Stimulated activated CD4-positive, alpha-beta T cell treated with anti-CD3 and anti-CD28 coated beads, TNF-alpha, amount 100 ng/mL, for 24 hours (primary cell): ENCODE measurements around the gene AP5S1.
"Not testable (repeated sequence)": the region's sequence is repeated elsewhere in the genome, so short reads cannot be mapped to it uniquely, and the experiment has no call there.

Source experiments
- DNase-seq, 3 experiments: peaks; one replicate each; pipeline ENCODE4 v3.0.0-alpha.2; 2020; ENCODE audit warnings: low read depth in 3 of 3

The AP5S1 gene

DNA sequence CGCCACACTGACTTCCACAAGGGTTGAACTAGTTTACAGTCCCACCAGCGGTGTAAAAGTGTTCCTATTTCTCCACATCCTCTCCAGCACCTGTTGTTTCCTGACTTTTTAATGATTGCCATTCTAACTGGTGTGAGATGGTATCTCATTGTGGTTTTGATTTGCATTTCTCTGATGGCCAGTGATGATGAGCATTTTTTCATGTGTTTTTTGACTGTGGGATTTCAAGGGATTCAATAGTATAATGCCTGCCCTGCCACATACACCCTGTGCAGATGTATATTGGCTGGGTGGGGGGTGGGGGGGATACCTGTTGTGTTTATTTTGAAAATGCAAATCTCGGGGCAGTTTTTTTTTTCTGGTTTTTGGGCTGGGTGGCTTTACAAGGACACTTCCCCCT lies 26.2 kb upstream of the AP5S1 start:
- DNase-seq: not testable (repeated sequence)

DNA sequence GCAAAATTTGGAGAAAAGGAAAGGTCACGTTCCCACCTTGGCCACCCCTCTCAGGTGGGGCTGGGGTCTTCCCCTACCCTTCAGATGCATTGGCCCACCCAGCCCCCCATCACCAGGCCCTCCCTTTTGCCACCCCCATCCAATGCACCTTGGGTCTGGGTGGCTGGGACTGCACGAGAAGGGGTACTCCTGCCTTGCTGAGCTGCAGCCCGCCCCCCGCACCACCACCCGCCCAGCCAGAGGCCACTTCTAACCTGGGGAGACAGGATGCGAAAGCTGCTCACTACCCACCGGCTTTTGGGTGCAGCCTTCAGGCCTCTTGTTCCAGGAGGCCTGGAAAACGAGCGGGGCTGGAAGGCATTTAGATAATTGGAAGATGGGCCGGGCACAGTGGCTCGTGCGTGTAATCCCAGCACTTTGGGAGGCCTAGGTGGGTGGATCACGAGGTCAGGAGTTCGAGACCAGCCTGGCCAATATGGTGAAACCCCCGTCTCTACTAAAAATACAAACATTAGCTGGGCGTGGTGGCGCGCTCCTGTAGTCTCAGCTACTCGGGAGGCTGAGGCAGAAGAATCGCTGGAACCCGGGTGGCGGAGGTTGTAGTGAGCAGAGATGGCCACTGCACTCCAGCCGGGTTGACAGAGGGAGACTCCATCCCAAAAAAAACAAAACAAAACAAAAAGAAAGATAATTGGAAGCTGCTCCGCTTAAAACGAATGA lies 25.5 kb upstream of the AP5S1 start:
- DNase-seq: no peak

DNA sequence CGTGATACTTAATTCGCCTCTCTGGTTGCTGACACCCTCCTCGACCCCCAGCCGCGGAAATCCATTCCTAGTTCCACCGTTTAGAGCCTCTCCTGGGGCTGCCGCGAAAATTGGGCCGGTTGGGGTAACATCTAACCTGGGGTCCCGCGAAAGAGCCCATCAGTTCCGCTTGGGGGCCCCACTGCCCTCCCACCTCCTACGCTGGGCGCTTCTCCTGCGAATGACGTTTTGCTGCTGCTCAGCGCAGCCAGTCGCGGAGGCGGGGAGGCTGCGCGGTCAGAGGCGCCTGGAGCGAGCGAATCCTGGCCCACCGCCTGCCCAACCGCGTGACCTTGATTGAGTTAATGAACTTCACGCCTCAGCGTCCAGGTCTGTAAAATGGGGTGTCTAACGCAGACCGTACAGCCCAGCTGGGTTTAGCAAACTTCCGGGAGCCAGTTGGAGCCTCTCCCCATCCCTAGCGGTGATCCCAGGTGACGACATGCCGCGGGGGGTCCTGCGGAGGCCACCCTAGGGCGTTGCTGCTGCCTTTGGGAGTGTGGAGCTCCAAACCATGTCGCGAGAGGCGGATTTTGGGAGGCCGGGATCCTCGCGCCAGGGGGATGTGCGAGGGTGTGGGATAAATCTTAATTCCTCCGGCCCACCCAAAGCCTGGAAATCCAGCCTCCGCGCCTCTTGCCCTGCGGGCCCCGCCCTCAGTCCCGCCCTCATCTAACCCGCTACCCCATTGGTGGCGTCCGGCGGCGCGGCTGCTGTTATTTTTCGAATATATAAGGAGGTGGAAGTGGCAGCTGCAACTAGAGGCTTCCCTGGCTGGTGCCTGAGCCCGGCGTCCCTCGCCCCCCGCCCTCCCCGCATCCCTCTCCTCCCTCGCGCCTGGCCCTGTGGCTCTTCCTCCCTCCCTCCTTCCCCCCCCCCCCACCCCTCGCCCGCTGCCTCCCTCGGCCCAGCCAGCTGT lies 24.6 kb upstream of the AP5S1 start, which contains the start of gene CDC25B:
CDC25B (plus strand) TSS at position 800 of the 958 bp plus-strand sequence. CDS start 222 bp downstream, outside the sequence.
- peak; percentile 77 to 92 (median 81) for DNase-seq

DNA sequence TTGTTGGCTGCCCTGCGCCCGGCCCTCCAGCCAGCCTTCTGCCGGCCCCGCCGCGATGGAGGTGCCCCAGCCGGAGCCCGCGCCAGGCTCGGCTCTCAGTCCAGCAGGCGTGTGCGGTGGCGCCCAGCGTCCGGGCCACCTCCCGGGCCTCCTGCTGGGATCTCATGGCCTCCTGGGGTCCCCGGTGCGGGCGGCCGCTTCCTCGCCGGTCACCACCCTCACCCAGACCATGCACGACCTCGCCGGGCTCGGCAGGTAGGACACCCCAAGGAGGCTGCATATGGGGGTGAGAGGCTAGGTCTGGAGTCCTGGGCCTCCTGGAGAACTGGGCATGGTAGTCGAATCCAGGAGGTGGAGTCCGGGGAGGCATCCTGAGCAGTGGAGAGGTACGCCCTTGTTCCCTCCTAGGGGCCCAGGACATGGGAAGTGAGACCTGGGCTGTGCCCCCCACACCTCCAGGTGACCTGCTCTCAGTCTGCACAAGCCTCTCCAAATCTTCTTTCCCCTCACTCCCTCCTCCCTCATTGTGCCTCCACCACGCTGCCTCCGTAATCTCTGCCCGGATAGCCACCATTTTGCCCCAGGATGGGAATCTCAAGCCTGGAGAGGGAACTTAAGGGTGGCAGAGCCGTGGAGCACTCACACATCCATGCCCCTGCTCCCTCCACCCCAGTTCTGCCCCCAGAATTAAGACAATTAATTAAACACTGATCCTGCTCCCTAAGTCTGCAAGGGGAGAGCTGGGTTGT lies 23.7 kb upstream of the AP5S1 start:
- no peak for DNase-seq

DNA sequence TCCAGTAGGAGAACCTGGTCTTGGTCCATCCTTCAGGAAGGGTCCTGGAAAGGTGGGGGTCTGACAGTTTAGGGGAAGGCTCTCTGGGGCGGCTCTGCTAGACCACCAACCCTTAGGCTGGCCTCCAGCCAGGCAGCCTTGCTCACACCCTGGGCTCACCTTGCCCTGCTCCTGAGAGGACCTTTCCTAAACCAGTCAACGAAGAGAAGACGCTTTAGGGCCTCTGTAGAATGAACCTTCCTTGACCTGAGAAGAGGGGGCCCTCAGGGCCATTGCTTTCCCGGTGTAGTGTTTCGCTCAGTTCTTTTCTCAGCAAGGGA lies 23.2 kb upstream of the AP5S1 start:
- no peak for DNase-seq

DNA sequence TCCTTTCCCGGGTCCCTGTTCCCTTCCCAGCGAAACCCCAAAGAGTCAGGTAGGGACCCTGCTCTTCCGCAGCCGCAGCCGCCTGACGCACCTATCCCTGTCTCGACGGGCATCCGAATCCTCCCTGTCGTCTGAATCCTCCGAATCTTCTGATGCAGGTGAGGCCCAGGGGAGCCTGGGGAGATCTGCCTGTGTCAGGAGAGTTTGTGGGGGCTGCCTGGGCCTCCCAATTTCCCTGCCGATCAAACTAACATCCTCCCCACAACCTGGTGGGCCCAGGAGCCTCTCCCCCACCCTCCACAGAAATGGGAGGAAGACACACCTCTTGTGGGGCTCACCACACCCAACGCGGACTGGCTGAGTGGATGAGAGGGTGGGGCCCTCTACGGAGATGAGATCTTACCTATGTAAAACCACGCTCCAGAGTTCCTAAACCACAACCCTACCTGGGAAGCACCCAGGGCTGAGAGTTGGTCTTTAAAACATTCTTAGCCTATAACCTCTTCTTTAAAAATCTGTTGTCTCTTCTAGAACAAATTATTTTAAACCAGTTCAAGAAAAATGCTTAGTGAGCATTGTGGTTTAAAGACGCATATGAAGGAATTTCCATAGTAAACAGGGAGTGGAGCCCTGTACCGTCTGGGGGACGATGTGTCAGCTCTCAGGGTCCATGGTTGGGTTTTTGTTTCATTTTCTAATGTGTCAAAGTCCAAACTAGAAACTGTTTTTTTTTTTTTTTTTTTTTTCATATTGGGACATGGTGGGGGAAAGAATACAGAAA lies 22.6 kb upstream of the AP5S1 start:
- peak in 1 of 3 experiments; percentile 50 for DNase-seq

DNA sequence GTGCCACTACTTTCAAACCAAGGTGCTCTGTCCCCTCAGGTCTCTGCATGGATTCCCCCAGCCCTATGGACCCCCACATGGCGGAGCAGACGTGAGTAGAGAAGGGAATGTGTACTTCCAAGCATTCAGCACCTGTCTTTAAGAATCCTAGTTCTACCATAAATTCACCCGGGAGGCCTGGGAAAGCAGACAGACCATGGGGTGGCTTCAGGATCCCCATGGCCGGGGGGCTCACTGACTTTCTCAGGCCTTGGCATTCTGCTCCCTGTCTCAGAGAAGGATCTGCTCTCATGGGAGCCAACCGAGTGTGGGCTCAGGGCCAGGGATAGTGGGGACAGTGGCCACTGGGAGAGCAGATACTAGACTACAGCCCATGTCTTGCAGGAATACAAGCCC lies 22.0 kb upstream of the AP5S1 start:
- DNase-seq: no peak

DNA sequence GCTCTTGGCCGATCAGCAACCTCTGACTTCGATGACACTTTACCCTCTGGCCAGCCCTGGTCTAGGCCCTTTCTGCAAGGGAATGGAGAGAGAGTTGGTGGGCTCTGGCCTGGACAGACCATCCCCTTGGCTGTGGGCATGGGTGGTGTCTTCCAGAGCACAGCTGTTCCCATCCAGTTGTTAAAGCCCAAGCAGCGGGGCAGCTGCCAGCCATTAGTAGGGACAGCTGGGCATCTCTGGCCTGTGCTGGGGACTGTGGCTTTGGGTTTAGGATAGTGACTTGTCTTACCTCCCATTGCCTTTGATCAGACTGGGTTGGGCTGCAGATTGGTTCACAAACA lies 21.5 kb upstream of the AP5S1 start:
- no peak for DNase-seq

DNA sequence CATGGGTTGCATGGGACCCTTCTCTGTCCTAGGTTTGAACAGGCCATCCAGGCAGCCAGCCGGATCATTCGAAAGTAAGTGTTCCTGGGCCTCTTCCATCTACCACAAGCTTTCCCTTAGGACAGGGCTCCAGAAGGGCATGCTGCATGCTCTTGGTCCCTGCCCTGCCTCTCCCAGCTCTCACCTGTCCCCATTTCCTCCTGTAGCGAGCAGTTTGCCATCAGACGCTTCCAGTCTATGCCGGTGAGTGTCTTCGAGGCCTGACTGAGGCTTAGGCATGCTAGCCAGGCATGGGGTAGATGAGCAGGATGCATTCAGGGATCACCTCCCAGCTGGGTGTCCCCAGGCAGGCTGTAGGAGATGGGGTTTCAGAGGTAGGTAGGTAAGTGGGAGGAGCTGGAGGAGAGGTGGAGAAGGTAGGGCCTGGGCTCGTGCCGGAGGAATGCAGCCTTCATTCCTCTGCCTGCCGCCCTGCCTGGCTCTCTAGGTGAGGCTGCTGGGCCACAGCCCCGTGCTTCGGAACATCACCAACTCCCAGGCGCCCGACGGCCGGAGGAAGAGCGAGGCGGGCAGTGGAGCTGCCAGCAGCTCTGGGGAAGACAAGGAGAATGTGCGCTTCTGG lies 20.0 kb upstream of the AP5S1 start:
- no peak for DNase-seq

DNA sequence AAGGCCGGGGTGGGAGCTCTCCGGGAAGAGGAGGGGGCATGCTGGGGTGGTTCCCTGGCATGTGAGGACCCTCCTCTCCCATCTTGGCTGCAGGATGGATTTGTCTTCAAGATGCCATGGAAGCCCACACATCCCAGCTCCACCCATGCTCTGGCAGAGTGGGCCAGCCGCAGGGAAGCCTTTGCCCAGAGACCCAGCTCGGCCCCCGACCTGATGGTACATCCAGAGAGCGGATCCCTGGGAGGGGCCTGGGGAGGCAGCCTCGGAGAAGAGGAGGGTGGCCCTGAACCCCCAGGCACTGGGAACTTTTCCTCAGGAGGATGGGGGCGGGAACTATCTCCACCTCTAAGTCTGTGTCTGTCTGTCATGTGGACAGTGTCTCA lies 19.5 kb upstream of the AP5S1 start:
- DNase-seq: no peak

DNA sequence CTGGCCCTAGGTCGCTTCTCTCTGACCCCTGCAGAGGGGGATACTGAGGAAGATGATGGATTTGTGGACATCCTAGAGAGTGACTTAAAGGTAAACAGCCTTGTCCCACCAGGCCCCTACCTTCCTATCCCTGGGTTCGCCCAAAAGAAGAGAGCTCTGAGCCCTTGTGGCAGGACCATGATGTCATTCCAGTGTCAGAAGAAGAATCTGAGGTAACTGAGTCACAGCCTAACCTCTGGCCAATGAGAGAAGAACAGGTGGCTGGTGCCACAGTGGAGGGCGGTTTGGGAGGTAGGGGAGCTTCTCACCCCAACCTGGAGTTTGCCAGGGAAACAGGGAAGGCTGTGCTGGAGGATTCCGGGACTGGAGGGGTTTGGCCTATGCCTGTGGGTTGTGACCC lies 19.0 kb upstream of the AP5S1 start:
- no peak for DNase-seq

DNA sequence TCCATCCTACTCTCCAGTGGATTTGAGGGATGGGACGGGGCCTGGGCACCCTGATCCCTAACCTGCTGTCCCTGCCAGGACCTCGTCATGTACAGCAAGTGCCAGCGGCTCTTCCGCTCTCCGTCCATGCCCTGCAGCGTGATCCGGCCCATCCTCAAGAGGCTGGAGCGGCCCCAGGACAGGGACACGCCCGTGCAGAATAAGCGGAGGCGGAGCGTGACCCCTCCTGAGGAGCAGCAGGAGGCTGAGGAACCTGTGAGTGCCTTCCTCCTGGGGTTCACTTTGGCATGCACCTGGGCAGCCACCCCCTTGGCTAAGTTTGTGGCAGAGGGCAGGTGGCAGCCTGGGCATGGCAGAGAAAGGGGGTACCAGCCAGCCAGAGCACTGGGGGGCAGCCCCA lies 18.5 kb upstream of the AP5S1 start:
- DNase-seq: no peak

DNA sequence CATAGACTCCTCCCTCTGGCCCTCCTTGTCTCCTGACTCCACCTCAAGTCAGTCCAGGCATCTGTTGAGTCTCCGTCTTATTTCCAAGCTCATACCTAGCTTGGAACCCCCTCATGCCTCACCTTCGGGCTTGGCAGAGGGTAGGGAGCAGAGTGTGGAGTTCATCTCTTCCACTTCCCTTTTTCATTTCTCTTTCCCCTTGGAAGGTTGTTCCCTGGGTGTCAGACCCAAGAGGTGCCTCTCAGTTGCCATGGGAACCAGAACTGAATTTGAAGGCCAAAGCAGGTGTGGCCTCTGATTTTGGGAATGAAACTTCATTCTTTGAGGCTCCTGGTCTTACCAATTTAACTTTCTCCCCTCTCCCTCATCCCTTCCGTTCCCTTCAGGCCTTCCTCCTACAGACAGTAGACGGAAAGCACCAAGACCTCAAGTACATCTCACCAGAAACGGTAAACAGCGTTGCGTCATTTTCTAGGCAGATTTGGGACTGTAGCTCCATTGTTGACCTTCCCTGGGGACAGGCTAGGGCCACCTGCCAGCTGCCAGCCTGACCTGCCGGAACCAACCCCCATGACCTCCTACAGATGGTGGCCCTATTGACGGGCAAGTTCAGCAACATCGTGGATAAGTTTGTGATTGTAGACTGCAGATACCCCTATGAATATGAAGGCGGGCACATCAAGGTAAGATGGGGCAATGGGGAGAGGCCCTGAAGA lies 17.7 kb upstream of the AP5S1 start:
- no peak for DNase-seq

DNA sequence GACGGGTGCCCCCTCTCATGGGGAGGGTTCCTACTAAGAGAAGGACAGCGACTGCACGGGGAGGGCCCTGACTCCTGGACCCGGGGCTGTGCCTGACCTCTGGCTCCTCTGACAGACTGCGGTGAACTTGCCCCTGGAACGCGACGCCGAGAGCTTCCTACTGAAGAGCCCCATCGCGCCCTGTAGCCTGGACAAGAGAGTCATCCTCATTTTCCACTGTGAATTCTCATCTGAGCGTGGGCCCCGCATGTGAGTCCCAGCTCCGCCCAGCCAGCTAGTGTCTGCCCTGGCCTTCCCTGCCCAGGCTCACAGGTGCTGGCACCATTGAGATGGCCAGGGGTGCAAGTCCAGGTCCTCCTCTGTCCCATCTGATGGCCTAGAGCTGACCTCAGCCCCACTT lies 17.1 kb upstream of the AP5S1 start:
- DNase-seq: no peak

DNA sequence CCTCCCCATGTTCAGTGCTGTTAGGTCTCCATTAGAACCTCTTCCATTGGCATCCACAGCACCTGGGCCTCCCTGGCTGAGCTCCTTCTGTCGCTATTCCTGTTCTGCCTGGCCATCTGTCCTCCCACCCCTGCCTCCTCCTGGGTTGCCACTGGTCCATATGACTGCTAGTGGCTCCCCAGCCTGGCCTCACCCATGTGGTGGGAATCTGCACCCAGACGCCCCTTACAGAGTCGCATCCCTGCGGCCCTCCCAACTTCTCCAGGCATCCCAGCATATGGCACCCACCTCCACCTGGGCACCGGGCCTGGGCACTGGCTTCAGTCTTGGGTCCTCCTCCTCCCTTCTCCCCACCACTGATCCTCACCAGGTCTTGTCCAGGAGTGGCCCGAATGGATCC lies 16.5 kb upstream of the AP5S1 start:
- DNase-seq: no peak

DNA sequence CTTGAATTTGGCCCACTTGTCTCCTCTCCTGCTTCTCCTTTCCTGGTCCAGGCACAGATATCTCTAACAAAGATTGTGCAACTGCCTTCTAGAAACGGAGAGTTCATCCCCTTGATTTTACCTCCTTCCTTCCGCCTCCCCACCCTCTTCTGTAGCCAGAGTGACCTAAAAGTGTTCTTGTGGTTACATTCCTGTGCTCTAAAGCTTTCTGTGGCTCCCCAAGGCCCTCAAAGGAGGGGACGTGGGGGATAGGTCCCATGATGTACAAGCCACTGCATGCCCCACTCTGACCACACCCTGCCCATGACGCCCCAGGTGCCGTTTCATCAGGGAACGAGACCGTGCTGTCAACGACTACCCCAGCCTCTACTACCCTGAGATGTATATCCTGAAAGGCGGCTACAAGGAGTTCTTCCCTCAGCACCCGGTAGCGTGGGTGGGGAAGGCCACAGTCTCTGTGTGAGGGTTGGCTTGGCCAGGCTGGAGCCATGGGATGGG lies 16.0 kb upstream of the AP5S1 start:
- DNase-seq: no peak

DNA sequence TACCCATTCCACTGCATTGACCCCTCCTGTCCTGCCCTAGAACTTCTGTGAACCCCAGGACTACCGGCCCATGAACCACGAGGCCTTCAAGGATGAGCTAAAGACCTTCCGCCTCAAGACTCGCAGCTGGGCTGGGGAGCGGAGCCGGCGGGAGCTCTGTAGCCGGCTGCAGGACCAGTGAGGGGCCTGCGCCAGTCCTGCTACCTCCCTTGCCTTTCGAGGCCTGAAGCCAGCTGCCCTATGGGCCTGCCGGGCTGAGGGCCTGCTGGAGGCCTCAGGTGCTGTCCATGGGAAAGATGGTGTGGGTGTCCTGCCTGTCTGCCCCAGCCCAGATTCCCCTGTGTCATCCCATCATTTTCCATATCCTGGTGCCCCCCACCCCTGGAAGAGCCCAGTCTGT lies 15.6 kb upstream of the AP5S1 start:
- DNase-seq: no peak

DNA sequence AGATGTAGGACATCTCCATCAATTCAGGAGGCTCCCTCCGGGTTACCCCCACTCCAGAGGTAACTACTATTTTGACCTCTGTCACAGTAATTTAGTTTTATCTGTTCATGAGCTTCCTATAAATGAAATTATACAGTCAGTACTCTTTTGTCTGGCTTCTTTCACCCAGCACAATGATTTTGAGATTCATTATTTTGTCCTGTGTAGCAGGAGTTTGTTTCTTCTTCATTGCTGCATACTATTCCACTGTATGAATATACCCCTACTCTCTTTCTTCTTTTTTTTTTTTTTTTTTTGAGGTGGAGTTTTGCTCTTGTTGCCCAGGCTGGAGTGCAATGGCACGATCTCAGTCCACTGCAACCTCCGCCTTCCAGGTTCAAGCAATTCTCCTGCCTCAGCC lies 11.8 kb upstream of the AP5S1 start:
- DNase-seq: no peak

DNA sequence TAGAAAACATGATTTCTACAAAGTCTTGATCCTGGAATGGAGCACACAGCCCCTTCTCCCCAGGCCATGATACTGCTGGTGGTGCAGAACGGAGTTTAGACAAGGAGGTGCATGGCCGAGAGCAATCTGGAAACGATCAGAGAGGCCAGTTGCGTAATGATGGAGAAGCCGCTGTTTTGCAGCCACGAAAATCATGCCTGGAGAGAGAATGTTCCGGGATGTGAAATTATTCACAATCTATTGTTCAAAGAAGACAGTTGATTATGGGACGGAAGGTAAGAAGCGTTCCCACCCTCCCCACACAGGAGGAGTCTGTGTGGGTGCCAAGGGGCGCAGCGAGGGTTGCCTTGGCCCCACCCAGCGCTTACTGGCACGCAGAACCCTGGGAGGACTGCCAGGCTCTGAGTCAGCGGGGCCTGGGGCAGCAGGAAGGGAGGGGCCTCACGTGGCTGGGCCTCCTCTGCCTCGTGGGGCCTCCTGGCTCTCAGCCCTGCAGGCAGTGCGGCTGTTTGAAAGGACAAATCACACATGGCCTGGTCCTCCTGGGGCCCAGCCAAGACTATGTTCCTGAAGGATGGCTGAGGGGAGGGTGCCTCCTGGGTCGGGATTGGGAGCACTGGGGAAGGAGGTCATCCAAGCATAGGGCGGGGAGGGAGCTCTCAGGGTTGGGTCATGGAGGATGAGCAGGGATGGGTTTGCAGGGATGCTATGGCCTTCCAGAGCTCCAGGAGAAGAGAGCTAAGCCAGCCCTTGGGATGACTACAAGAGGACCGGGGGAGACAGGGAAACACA lies 8.7 kb upstream of the AP5S1 start:
- peak; percentile 85 to 93 (median 86) for DNase-seq

DNA sequence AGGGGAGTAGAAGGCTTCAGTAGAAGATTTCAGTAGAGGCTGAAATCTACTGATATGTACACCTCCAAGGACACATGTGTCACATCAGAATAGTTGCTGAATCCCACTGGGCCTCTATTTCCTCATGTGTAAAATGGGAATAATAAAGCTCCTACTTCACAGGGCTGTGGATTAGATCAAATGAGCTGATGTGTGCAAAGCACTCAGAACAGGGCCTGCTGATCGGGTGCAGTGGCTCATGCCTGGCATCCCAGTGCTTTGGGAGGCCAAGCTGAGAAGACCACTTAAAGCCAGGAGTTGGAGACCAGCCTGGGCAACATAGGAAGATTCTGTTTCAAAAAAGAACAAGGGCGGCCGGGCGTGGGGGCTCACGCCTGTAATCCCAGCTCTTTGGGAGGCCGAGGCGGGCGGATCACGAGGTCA lies 8.1 kb upstream of the AP5S1 start:
- DNase-seq: no peak
